Esophagus mucosa (tissue), 1 donor: ENCODE results near the gene DNAL1. TPM values are rescaled to one million over a fixed set of nuclear protein-coding genes. Genes with fewer than 3 reads are reported as not detected.
A peak's percentile ranks its signal among the peaks of the same experiment; 100 is the strongest.
"Not testable (repeated sequence)": the region's sequence is repeated elsewhere in the genome, so short reads cannot be mapped to it uniquely, and the experiment has no call there.

Experiments
- ATAC-seq: fragments of 200-7000 bp; cut with Tn5 transposase; one replicate; pipeline ENCODE4 v1.9.1; 2020
- total RNA-seq: library from RNA; stranded (reverse); gene quantifications from one replicate; pipeline ENCODE4 v1.2.4, GENCODE V29; 2023
- donor health status: DM: yes; HTN: yes; CAD: no.

DNAL1 gene, protein sequence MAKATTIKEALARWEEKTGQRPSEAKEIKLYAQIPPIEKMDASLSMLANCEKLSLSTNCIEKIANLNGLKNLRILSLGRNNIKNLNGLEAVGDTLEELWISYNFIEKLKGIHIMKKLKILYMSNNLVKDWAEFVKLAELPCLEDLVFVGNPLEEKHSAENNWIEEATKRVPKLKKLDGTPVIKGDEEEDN
- 4.1 TPM for total RNA-seq

GRCh38 chr14:73644531-73645247 lies at the start of gene DNAL1:
Gene DNAL1, plus strand, starts transcription at chr14:73644986. Its CDS starts 54 bp downstream, at chr14:73645040.
- ATAC-seq, result peak; percentile 98

DNA sequence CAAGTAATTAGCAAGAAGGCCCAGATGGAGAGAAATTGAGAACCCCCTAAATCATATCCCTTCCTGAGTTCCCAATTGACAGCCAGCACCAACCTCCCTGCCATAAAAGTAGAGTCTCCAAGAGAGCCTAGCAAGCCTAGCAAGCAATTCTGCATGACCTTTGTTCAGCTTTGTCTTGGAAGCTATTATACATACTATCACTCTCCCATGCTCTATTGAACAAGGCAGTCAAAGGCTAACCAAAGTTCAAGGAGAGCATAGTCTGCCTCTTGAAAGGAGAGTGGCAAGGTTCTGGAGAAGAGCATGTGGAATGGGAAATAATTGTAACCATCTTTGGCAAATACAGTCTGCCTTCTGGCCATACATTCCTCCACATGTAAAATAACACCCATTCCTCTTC lies 45.3 kb upstream of the DNAL1 start:
- ATAC-seq, result no peak

- ATAC-seq, result no peak
These were observed 41.8 kb upstream of the DNAL1 start for GRCh38 chr14:73602994-73603393.

DNA sequence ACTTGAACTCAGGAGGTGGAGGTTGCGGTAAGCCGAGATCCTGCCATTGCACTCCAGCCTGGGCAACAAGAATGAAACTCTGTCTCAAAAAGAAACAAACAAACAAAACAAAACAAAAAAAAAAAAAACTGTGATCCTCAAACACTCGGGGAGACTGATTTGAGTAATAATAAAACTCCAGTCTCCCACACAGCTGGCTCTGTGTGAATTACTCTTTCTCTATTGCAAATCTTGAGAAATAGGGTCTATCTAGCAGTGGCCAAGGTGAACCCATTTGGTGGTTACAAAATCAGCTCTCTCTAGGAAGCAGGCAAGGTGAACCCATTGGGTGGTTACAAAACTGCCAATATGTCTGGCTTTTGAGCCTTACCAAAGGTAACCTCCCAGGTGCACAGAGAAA lies 38.5 kb upstream of the DNAL1 start:
- no peak for ATAC-seq

DNA sequence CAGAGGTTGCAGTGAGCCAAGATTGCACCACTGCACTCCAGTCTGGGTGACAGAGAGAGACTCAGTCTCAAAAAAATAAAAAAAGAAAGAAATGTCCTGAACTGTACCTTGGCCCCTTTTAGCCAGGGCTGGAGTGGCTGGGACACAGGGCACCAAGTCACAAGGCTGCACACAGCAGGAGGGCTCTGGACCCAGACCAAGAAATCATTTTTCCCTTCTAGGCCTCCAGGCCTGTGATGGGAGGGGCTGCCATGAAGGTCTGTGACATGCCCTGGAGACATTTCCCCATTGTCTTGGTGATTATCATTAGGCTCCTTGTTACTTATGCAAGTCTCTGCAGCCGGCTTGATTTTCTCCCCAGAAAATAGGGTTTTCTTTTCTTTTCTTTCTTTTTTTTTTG lies 37.5 kb upstream of the DNAL1 start:
- ATAC-seq, result no peak

- no peak for ATAC-seq
These were observed 34.1 kb upstream of the DNAL1 start for GRCh38 chr14:73610687-73611086.

- peak; percentile 86 for ATAC-seq
These were observed 32.3 kb upstream of the DNAL1 start, which contains the start of gene ACOT6 for GRCh38 chr14:73612339-73613045. Gene ACOT6, plus strand, starts transcription at chr14:73612517. Its CDS starts 55 bp downstream, at chr14:73612572.

- ATAC-seq, result no peak
These were observed 31.8 kb upstream of the DNAL1 start for GRCh38 chr14:73613046-73613383.

- ATAC-seq, result no peak
These were observed 31.3 kb upstream of the DNAL1 start for GRCh38 chr14:73613419-73613963.

- no peak for ATAC-seq
These were observed 28.0 kb upstream of the DNAL1 start for GRCh38 chr14:73616831-73617230.

DNA sequence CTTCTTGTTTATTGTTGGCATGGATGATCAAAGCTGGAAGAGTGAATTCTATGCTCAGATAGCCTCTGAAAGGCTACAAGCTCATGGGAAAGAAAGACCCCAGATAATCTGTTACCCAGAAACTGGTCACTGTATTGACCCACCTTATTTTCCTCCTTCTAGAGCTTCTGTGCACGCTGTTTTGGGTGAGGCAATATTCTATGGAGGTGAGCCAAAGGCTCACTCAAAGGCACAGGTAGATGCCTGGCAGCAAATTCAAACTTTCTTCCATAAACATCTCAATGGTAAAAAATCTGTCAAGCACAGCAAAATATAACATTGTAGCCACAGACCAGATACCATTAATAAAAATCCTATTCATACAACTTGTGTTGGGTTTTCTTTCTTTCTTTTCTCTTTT lies 25.3 kb upstream of the DNAL1 start:
- no peak for ATAC-seq

- no peak for ATAC-seq
These were observed 24.5 kb upstream of the DNAL1 start for GRCh38 chr14:73620268-73620667.

DNA sequence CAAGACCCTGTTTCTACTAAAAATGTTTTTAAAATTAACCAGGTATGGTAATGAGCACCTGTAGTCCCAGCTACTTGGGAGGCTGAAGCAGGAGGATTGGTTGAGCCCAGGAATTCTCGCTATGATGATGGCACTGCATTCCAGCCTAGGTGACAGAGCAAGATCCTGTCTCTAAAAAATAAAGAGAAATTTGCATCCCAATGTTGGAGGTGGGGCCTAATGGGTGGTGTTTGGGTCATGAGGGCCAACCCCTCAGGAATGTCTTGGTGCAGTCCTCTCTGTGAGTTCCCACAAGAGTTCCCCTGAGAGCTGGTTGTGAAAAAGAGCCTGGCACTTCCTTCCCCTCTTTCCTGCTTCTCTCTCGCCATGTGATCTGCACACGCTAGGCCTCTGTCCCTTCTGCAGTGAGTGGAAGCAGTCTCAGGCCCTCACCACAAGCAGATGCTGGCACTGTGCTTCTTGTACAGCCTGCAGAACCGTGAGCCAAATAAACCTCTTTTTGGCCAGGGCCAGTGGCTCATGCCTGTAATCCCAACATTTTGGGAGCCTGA lies 21.2 kb upstream of the DNAL1 start:
- no peak for ATAC-seq

DNA sequence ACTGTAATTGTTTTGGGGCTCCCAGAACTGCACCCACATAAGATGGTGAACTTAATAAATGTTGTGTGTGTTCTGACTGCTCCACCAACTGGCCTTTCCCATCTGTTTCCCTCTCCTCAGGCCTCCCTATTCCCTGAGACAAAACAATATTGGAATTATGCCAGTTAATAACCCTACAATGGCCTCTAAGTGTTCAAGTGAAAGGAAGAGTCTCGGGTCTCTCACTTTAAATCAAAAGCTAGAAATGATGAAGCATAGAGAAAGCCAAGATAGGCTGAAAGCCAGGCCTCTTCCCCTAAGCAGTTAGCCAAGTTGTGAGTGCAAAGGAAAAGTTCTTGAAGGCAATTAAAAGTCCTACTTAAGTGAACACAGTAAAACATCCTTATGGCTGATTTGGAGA lies 19.1 kb upstream of the DNAL1 start:
- no peak for ATAC-seq

DNA sequence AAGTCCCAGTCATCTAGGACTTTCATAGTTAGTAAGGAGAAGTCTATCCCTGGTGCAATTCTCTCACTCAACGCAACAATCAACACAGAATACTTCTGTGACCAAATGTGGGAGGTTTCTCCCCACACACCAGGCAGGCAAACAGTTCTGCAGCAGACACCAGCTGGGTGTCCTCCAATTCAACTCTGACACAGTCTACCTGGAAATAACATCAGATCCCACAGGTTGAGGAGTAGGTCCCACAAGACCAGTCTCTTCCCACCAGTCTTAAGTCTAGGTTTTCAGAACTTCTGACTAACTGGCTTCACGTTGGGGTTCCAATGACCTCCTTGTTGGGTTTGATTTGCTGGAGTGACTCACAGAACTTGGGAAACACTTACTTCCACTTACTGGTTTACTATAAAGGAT lies 17.6 kb upstream of the DNAL1 start:
- ATAC-seq, result no peak

- no peak for ATAC-seq
These were observed 14.6 kb upstream of the DNAL1 start for GRCh38 chr14:73630009-73630780.

- ATAC-seq, result peak; percentile 69
These were observed 11.4 kb upstream of the DNAL1 start for GRCh38 chr14:73633116-73634010.

- peak; percentile 52 for ATAC-seq
These were observed 10.6 kb upstream of the DNAL1 start for GRCh38 chr14:73634011-73634833.

DNA sequence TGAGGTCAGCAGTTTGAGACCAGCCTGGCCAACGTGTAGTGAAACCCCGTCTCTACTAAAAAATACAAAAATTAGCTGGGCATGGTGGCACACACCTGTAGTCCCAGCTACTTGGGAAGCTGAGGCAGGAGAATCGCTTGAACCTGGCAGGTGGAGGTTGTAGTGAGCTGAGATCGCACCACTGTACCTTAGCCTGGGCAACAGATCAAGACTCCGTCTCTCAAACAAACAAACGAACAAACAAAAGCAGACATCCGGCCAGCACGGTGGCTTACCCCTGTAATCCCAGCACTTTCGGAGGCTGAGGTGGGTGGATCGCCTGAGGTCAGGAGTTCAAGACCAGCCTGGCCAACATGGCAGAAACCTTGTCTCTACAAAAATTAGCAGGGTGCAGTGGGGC lies 8.4 kb upstream of the DNAL1 start:
- not testable (repeated sequence) for ATAC-seq

DNA sequence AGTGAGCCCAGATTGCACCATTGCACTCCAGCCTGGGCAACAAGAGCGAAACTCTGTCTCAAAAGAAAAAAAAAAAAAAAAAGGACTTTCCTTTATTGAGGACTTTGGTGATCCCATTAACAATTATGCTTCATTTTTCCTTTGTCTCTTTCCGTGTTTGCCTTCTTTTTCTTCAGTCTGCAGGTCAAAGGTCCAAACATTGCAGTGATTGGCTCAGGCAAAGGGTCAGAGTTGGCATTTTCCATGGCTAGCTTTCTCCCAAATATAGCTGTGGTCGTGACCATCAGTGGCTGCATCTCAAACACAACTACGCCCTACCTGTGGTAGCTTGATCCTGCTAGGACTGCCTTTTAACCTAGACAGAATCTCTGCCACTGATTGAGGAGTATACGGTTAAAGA lies 7.0 kb upstream of the DNAL1 start:
- no peak for ATAC-seq
